Smooth muscle cell (in vitro differentiated cells): Measurements from ENCODE around the gene RMDN2. TPM values are rescaled to one million over a fixed set of nuclear protein-coding genes. Genes with fewer than 3 reads are reported as not detected.
A peak's percentile ranks its signal among the peaks of the same experiment; 100 is the strongest.

Experiments
- DNase-seq: peaks from one replicate; lab custom pipeline; 2025; ENCODE audit not compliant: unreplicated experiment; lab: John Stamatoyannopoulos, UW
- H2AFZ ChIP-seq: fragments of 200-600 bp; sonication (generic); 2 replicates; pipeline ENCODE4 v1.6.0; 2016; ENCODE audit warnings: antibody characterized with exemption, low read depth, mild to moderate bottlenecking
- H3F3A ChIP-seq: fragments of 200-600 bp; sonication (generic); 2 replicates; pipeline ENCODE4 v1.6.0; 2017; ENCODE audit warnings: antibody characterized with exemption, low read depth
- H3K27ac ChIP-seq: fragments of 200-600 bp; sonication (generic); 2 replicates; pipeline ENCODE4 v1.5.1; 2016; ENCODE audit warnings: low read depth, mild to moderate bottlenecking
- H3K27me3 ChIP-seq: fragments of 200-600 bp; sonication (generic); 2 replicates; pipeline ENCODE4 v1.6.1; 2016; ENCODE audit warnings: low read depth, mild to moderate bottlenecking
- H3K36me3 ChIP-seq: fragments of 200-600 bp; sonication (generic); 2 replicates; pipeline ENCODE4 v1.5.1; 2016; ENCODE audit warnings: low read depth
- H3K4me1 ChIP-seq: fragments of 200-600 bp; sonication (generic); 2 replicates; pipeline ENCODE4 v1.5.1; 2016; ENCODE audit warnings: low read depth
- H3K4me2 ChIP-seq: fragments of 200-600 bp; sonication (generic); 2 replicates; pipeline ENCODE4 v1.6.0; 2016; ENCODE audit warnings: mild to moderate bottlenecking
- H3K4me3 ChIP-seq: fragments of 200-600 bp; sonication (generic); 2 replicates; pipeline ENCODE4 v1.5.1; 2016; ENCODE audit warnings: mild to moderate bottlenecking
- H3K79me2 ChIP-seq: fragments of 200-600 bp; sonication (generic); 2 replicates; pipeline ENCODE4 v1.6.0; 2016; ENCODE audit warnings: low read depth, mild to moderate bottlenecking
- H3K9ac ChIP-seq: fragments of 200-600 bp; sonication (generic); 2 replicates; pipeline ENCODE4 v1.6.0; 2016; ENCODE audit warnings: low read depth
- H3K9me3 ChIP-seq: fragments of 200-600 bp; sonication (generic); replicated peaks from 2 replicates; pipeline ENCODE4 v1.5.1; 2016; ENCODE audit warnings: low read depth
- H4K20me1 ChIP-seq: fragments of 200-600 bp; sonication (generic); 2 replicates; pipeline ENCODE4 v1.6.0; 2016; ENCODE audit warnings: low read depth
- WGBS: methylation state at CpG from one replicate; pipeline ENCODE4 v1.1.7; 2016; ENCODE audit warnings: low lambda C conversion rate; 5-methylcytosine and 5-hydroxymethylcytosine counted together
- polyA plus RNA-seq: library from polyadenylated mRNA; unstranded; fragments of >200 nt; fragmentation: Nextera tagmentation; extraction: Ambion mirVana; gene quantifications from 2 replicates; pipeline ENCODE4 v1.2.1, GENCODE V29; 2016
- total RNA-seq: library from RNA; depleted of rRNA; stranded (reverse); fragments of >200 nt; gene quantifications from 2 replicates; pipeline ENCODE4 v1.2.3, GENCODE V29; 2014
- TF ChIP-seq, protein P1 (sequence below): fragments of 200-600 bp; sonication (generic); IDR thresholded peaks from 2 replicates; pipeline ENCODE4 v1.5.1; 2017; ENCODE audit warnings: borderline replicate concordance, mild to moderate bottlenecking, antibody characterized with exemption; ENCODE audit not compliant: insufficient read depth, poor library complexity, severe bottlenecking

Gene RMDN2
- total and polyA plus RNA-seq, 2 experiments from 2014 or later, result 5.0 to 5.6 TPM

DNA sequence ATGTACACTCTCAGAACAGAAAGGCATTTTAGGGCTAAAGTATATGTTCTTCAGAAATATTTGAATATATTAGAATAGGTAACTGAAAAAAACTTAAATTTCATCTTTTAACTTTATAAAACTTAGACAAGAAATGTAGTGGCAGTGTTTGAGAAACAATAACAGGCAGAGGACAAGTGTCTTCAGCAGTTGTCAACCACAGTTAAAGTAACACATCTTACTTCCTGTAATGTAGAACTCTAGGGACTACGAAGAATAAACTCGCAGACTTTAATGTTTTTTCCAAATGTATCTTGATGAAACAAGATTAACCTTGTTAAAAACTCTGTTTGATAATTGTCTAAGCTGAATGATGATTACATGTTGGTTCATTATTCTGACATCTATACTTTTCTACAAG, 50.7 kb downstream of the RMDN2 start:
- WGBS, result 95% methylated on average over 2 of the region's 2 CpGs
- Histone ChIP-seq H3K9ac (no peak overlapping the region), H3K9me3 (no peaks in the 10 kb centered on the region), H3K36me3 (no peaks in the 10 kb centered on the region), H2AFZ (no peak overlapping the region), H3K27ac (no peak overlapping the region), H4K20me1 (no peaks in the 10 kb centered on the region), H3K4me2 (no peak overlapping the region), H3K4me1 (no peaks in the 10 kb centered on the region), H3K27me3 (no peaks in the 10 kb centered on the region), H3K4me3 (no peak overlapping the region), H3F3A (no peaks in the 10 kb centered on the region), H3K79me2 (no peaks in the 10 kb centered on the region)
- TF ChIP-seq, protein P1, sequence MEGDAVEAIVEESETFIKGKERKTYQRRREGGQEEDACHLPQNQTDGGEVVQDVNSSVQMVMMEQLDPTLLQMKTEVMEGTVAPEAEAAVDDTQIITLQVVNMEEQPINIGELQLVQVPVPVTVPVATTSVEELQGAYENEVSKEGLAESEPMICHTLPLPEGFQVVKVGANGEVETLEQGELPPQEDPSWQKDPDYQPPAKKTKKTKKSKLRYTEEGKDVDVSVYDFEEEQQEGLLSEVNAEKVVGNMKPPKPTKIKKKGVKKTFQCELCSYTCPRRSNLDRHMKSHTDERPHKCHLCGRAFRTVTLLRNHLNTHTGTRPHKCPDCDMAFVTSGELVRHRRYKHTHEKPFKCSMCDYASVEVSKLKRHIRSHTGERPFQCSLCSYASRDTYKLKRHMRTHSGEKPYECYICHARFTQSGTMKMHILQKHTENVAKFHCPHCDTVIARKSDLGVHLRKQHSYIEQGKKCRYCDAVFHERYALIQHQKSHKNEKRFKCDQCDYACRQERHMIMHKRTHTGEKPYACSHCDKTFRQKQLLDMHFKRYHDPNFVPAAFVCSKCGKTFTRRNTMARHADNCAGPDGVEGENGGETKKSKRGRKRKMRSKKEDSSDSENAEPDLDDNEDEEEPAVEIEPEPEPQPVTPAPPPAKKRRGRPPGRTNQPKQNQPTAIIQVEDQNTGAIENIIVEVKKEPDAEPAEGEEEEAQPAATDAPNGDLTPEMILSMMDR, result no peak
- no peak for DNase-seq

DNA sequence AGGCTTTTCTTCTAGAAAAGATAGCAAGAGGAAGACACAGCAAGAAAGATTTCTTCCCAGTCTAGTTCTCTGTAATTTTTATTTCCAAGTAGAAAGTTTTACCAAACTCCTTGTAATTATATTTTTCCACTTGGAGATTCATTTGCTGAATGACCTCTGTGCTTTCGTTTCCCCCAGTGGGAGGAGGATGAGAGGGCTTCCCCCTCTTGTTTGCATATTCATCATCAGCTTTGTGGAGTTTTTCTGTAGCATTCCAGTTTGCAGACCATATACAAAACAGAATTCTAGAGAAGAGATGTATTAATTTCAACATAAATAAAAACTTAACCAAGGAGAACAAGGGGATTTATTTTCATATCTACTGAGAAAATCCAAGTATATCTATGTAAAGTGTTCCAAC, 51.3 kb downstream of the RMDN2 start:
- H3K4me3 ChIP-seq, result no peak overlapping the region
- H3F3A ChIP-seq, result no peaks in the 10 kb centered on the region
- no peaks in the 10 kb centered on the region for H3K4me1 ChIP-seq
- H3K27ac ChIP-seq, result no peak overlapping the region
- WGBS, result 88% methylated on average over 1 of the region's 1 CpG
- no peak for DNase-seq
- H2AFZ ChIP-seq, result no peak overlapping the region
- TF ChIP-seq, protein P1, result no peak
- no peaks in the 10 kb centered on the region for H4K20me1 ChIP-seq
- H3K4me2 ChIP-seq, result no peak overlapping the region
- no peaks in the 10 kb centered on the region for H3K79me2 ChIP-seq
- H3K27me3 ChIP-seq, result no peaks in the 10 kb centered on the region
- H3K9me3 ChIP-seq, result no peaks in the 10 kb centered on the region
- H3K9ac ChIP-seq, result no peak overlapping the region
- no peaks in the 10 kb centered on the region for H3K36me3 ChIP-seq

DNA sequence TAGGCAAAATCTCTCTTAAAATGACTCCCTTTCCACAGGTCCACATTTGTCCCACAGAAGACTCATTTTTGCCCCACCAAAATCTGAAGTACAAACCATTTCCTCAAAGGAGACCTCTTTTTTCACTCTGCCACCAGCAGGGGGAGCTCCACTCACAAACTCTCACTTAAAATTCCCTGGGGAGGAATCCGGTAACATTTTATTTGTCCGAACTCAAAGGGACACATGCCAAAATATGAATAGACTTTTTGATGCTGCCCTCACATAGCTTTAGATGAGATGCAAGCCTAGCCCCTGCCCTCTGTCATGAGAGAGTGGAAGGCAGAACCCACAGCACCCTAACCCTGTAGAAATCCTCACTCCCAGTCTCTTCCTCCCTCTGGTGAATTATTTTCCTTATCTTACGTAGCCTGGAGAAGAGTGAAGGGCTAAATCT, 57.1 kb downstream of the RMDN2 start:
- Histone ChIP-seq H3F3A (no peaks in the 10 kb centered on the region), H3K4me2 (peak overlapping the region; percentile 83), H4K20me1 (no peaks in the 10 kb centered on the region), H3K79me2 (no peaks in the 10 kb centered on the region), H3K27ac (no peak overlapping the region), H3K4me3 (peak overlapping the region; percentile 40), H3K27me3 (no peaks in the 10 kb centered on the region), H3K36me3 (no peaks in the 10 kb centered on the region), H2AFZ (peak overlapping the region; percentile 81), H3K4me1 (no peaks in the 10 kb centered on the region), H3K9ac (no peak overlapping the region), H3K9me3 (no peaks in the 10 kb centered on the region)
- DNase-seq, result peak; percentile 38
- TF ChIP-seq, protein P1, result peak; percentile 94
- WGBS, result 8% methylated on average over 3 of the region's 3 CpGs

DNA sequence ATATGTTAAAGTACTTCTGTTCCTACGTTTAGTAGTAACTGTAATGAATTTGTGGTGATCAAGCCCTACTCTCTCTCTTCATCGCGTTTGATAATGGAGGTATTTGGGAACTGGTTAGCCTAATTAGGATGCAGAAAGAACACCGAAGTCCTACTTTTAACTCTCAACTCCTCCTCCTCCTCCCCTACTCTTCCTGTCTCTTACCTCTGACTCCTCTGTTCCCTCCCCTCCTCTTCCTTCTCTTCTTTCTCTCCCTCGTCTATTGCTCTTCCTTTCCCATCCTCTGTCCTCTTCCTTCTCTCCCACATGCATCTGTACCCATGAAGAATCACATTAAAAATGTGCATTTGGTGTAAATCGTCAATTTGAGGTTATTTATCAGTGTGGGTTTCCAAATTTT, 57.8 kb downstream of the RMDN2 start:
- Histone ChIP-seq H3K4me3 (no peak overlapping the region), H3K79me2 (no peaks in the 10 kb centered on the region), H3K36me3 (no peaks in the 10 kb centered on the region), H3F3A (no peaks in the 10 kb centered on the region), H3K4me1 (no peaks in the 10 kb centered on the region), H3K9me3 (no peaks in the 10 kb centered on the region), H3K27ac (no peak overlapping the region), H3K4me2 (no peak overlapping the region), H2AFZ (peak overlapping the region; percentile 60), H3K27me3 (no peaks in the 10 kb centered on the region), H4K20me1 (no peaks in the 10 kb centered on the region), H3K9ac (no peak overlapping the region)
- WGBS, result 30% methylated on average over 6 of the region's 6 CpGs
- TF ChIP-seq, protein P1, result no peak
- DNase-seq, result no peak
